ENCODE results near the gene ATP11C. TPM values are rescaled to one million over a fixed set of nuclear protein-coding genes. Genes with fewer than 3 reads are reported as not detected.

ATP11C gene
- total RNA-seq, 2 experiments from 2014 or later = 15.0 to 21.6 TPM

GRCh38 chrX:139798701-139799100 lies 134.2 kb downstream of the ATP11C start:
- H3K27ac Mint-ChIP-seq = no peak overlapping the region
- H3K4me3 Mint-ChIP-seq = no peak overlapping the region
- DNase-seq (no peak), ATAC-seq (no peak)
- no peaks in the 10 kb centered on the region for H3K9me3 Mint-ChIP-seq (ENCODE audit: low read depth)
- H3K27me3 Mint-ChIP-seq = no peaks in the 10 kb centered on the region
- H3K4me1 Mint-ChIP-seq = peaks cover 8% of the 10 kb centered on the region
- intact Hi-C loops (cut with DNase I, micrococcal nuclease) = no loop called here
- H3K36me3 Mint-ChIP-seq (ENCODE audit: low read depth) = peaks cover 26% of the 10 kb centered on the region
- ChIA-PET POLR2A (no interaction called here), CTCF (interaction anchor here (0.9 kb wide), 1 partner anchor 18 kb away, joined by 3 read pairs; no protein-coding TSS in a partner anchor)

- POLR2A ChIA-PET = no interaction called here
- CTCF ChIA-PET = no interaction called here
- H3K4me1 Mint-ChIP-seq = peaks cover 8% of the 10 kb centered on the region
- no peak overlapping the region for H3K27ac Mint-ChIP-seq
- no peaks in the 10 kb centered on the region for H3K27me3 Mint-ChIP-seq
- no peaks in the 10 kb centered on the region for H3K9me3 Mint-ChIP-seq (ENCODE audit: low read depth)
- no peak for DNase-seq
- intact Hi-C loops (cut with DNase I, micrococcal nuclease) = no loop called here
- no peak overlapping the region for H3K4me3 Mint-ChIP-seq
- H3K36me3 Mint-ChIP-seq (ENCODE audit: low read depth) = peaks cover 20% of the 10 kb centered on the region
- ATAC-seq = peak; percentile 78
Measured at GRCh38 chrX:139795196-139795595, 137.7 kb downstream of the ATP11C start.

- ATAC-seq = no peak
- ChIA-PET POLR2A (no interaction called here), CTCF (no interaction called here)
- H3K27ac Mint-ChIP-seq = no peak overlapping the region
- no peaks in the 10 kb centered on the region for H3K27me3 Mint-ChIP-seq
- intact Hi-C loops (cut with DNase I, micrococcal nuclease) = no loop called here
- DNase-seq = no peak
- no peaks in the 10 kb centered on the region for H3K9me3 Mint-ChIP-seq (ENCODE audit: low read depth)
- no peak overlapping the region for H3K4me3 Mint-ChIP-seq
- no peaks in the 10 kb centered on the region for H3K4me1 Mint-ChIP-seq
- peaks cover 14% of the 10 kb centered on the region for H3K36me3 Mint-ChIP-seq (ENCODE audit: low read depth)
Measured at GRCh38 chrX:139787601-139788000, 145.3 kb downstream of the ATP11C start.

- POLR2A ChIA-PET = no interaction called here
- ATAC-seq (no peak), DNase-seq (no peak)
- intact Hi-C loops (cut with DNase I, micrococcal nuclease) = no loop called here
- Mint-ChIP-seq H3K27me3 (no peaks in the 10 kb centered on the region), H3K4me3 (no peak overlapping the region), H3K27ac (no peak overlapping the region), H3K4me1 (no peaks in the 10 kb centered on the region), H3K36me3 (ENCODE audit: low read depth) (peaks cover 19% of the 10 kb centered on the region), H3K9me3 (ENCODE audit: low read depth) (no peaks in the 10 kb centered on the region)
- CTCF ChIA-PET = no interaction called here
Measured at GRCh38 chrX:139784807-139785206, 148.0 kb downstream of the ATP11C start.

GRCh38 chrX:139783959-139784358 lies 148.9 kb downstream of the ATP11C start:
- Mint-ChIP-seq H3K9me3 (ENCODE audit: low read depth) (no peaks in the 10 kb centered on the region), H3K27me3 (no peaks in the 10 kb centered on the region), H3K36me3 (ENCODE audit: low read depth) (peaks cover 23% of the 10 kb centered on the region), H3K4me3 (no peak overlapping the region), H3K4me1 (no peaks in the 10 kb centered on the region), H3K27ac (no peak overlapping the region)
- ChIA-PET POLR2A (no interaction called here), CTCF (no interaction called here)
- no peak for ATAC-seq
- no peak for DNase-seq
- intact Hi-C loops (cut with DNase I, micrococcal nuclease) = no loop called here

- Mint-ChIP-seq H3K4me3 (no peak overlapping the region), H3K36me3 (ENCODE audit: low read depth) (peaks cover 26% of the 10 kb centered on the region), H3K9me3 (ENCODE audit: low read depth) (no peaks in the 10 kb centered on the region), H3K27me3 (no peaks in the 10 kb centered on the region), H3K4me1 (no peaks in the 10 kb centered on the region), H3K27ac (no peak overlapping the region)
- ChIA-PET CTCF (no interaction called here), POLR2A (no interaction called here)
- intact Hi-C loops (cut with DNase I, micrococcal nuclease) = no loop called here
- DNase-seq (no peak), ATAC-seq (no peak)
Measured at GRCh38 chrX:139783030-139783429, 149.8 kb downstream of the ATP11C start.

GRCh38 chrX:139776599-139776998 lies 156.3 kb downstream of the ATP11C start:
- Mint-ChIP-seq H3K36me3 (ENCODE audit: low read depth) (peaks cover 51% of the 10 kb centered on the region), H3K9me3 (ENCODE audit: low read depth) (no peaks in the 10 kb centered on the region), H3K4me1 (no peaks in the 10 kb centered on the region), H3K27me3 (no peaks in the 10 kb centered on the region), H3K4me3 (no peak overlapping the region), H3K27ac (no peak overlapping the region)
- DNase-seq (no peak), ATAC-seq (no peak)
- intact Hi-C loops (cut with DNase I, micrococcal nuclease) = no loop called here
- ChIA-PET CTCF (no interaction called here), POLR2A (no interaction called here)

- no peaks in the 10 kb centered on the region for H3K9me3 Mint-ChIP-seq (ENCODE audit: low read depth)
- H3K36me3 Mint-ChIP-seq (ENCODE audit: low read depth) = peaks cover 43% of the 10 kb centered on the region
- H3K4me1 Mint-ChIP-seq = no peaks in the 10 kb centered on the region
- DNase-seq = no peak
- no peak overlapping the region for H3K4me3 Mint-ChIP-seq
- intact Hi-C loops (cut with DNase I, micrococcal nuclease) = no loop called here
- no peak for ATAC-seq
- POLR2A ChIA-PET = no interaction called here
- no peak overlapping the region for H3K27ac Mint-ChIP-seq
- CTCF ChIA-PET = no interaction called here
- H3K27me3 Mint-ChIP-seq = no peaks in the 10 kb centered on the region
Measured at GRCh38 chrX:139770366-139770765, 162.5 kb downstream of the ATP11C start.

GRCh38 chrX:139766545-139766983 lies 166.3 kb downstream of the ATP11C start:
- Mint-ChIP-seq H3K9me3 (ENCODE audit: low read depth) (no peaks in the 10 kb centered on the region), H3K27ac (no peak overlapping the region), H3K27me3 (no peaks in the 10 kb centered on the region), H3K36me3 (ENCODE audit: low read depth) (peaks cover 18% of the 10 kb centered on the region), H3K4me3 (no peak overlapping the region), H3K4me1 (no peaks in the 10 kb centered on the region)
- ATAC-seq (peak; percentile 91), DNase-seq (peak; percentile 45)
- ChIA-PET POLR2A (interaction anchor here (0.9 kb wide), 1 partner anchor 115 kb away, joined by 3 read pairs; no protein-coding TSS in a partner anchor), CTCF (no interaction called here)
- intact Hi-C loops (cut with DNase I, micrococcal nuclease) = loop anchor here in 1 of 2 experiments (10.0 kb wide), 1 partner anchor 168 kb away; the partner anchor contains the start of gene ATP11C

GRCh38 chrX:139762400-139763183 lies 170.3 kb downstream of the ATP11C start:
- H3K4me3 Mint-ChIP-seq = no peak overlapping the region
- no peaks in the 10 kb centered on the region for H3K9me3 Mint-ChIP-seq (ENCODE audit: low read depth)
- DNase-seq = no peak
- peaks cover 14% of the 10 kb centered on the region for H3K36me3 Mint-ChIP-seq (ENCODE audit: low read depth)
- H3K4me1 Mint-ChIP-seq = no peaks in the 10 kb centered on the region
- intact Hi-C loops (cut with DNase I, micrococcal nuclease) = loop anchor here in 1 of 2 experiments (10.0 kb wide), 1 partner anchor 172 kb away; the partner anchor contains the start of gene ATP11C
- ChIA-PET POLR2A (no interaction called here), CTCF (no interaction called here)
- no peak overlapping the region for H3K27ac Mint-ChIP-seq
- ATAC-seq = no peak
- no peaks in the 10 kb centered on the region for H3K27me3 Mint-ChIP-seq

GRCh38 chrX:139759637-139760036 lies 173.2 kb downstream of the ATP11C start:
- ChIA-PET POLR2A (no interaction called here), CTCF (interaction anchor here (0.6 to 1.6 kb wide), 3 partner anchors 13 to 151 kb away, joined by 3 to 4 read pairs (median 3); no protein-coding TSS in a partner anchor)
- H3K4me1 Mint-ChIP-seq = no peaks in the 10 kb centered on the region
- H3K27ac Mint-ChIP-seq = no peak overlapping the region
- no peaks in the 10 kb centered on the region for H3K27me3 Mint-ChIP-seq
- H3K36me3 Mint-ChIP-seq (ENCODE audit: low read depth) = peaks cover 35% of the 10 kb centered on the region
- intact Hi-C loops (cut with DNase I, micrococcal nuclease) = loop anchor here in 1 of 2 experiments (10.0 kb wide), 1 partner anchor 175 kb away; the partner anchor contains the start of gene ATP11C
- peaks cover 2% of the 10 kb centered on the region for H3K9me3 Mint-ChIP-seq (ENCODE audit: low read depth)
- no peak overlapping the region for H3K4me3 Mint-ChIP-seq
- no peak for ATAC-seq
- DNase-seq = no peak

GRCh38 chrX:139758809-139759208 lies 174.0 kb downstream of the ATP11C start:
- Mint-ChIP-seq H3K4me3 (no peak overlapping the region), H3K9me3 (ENCODE audit: low read depth) (peaks cover 7% of the 10 kb centered on the region), H3K4me1 (no peaks in the 10 kb centered on the region), H3K27ac (no peak overlapping the region), H3K36me3 (ENCODE audit: low read depth) (peaks cover 41% of the 10 kb centered on the region), H3K27me3 (no peaks in the 10 kb centered on the region)
- ChIA-PET POLR2A (no interaction called here), CTCF (interaction anchor here (0.9 to 1.6 kb wide), 2 partner anchors 12 to 13 kb away, joined by 3 to 4 read pairs; no protein-coding TSS in a partner anchor)
- intact Hi-C loops (cut with DNase I, micrococcal nuclease) = no loop called here
- no peak for DNase-seq
- ATAC-seq = no peak

Data from activated CD4-positive, alpha-beta T cell treated with anti-CD3 and anti-CD28 coated beads for 36 hours (primary cell).